Cerebellar cortex (tissue), 1 donor: ENCODE data around the gene GCLM.

ENCODE experiments used
- DNase-seq: peaks from one replicate; pipeline ENCODE4 v3.0.0-alpha.2; 2015; ENCODE audit warnings: low spot score

The GCLM gene

DNA sequence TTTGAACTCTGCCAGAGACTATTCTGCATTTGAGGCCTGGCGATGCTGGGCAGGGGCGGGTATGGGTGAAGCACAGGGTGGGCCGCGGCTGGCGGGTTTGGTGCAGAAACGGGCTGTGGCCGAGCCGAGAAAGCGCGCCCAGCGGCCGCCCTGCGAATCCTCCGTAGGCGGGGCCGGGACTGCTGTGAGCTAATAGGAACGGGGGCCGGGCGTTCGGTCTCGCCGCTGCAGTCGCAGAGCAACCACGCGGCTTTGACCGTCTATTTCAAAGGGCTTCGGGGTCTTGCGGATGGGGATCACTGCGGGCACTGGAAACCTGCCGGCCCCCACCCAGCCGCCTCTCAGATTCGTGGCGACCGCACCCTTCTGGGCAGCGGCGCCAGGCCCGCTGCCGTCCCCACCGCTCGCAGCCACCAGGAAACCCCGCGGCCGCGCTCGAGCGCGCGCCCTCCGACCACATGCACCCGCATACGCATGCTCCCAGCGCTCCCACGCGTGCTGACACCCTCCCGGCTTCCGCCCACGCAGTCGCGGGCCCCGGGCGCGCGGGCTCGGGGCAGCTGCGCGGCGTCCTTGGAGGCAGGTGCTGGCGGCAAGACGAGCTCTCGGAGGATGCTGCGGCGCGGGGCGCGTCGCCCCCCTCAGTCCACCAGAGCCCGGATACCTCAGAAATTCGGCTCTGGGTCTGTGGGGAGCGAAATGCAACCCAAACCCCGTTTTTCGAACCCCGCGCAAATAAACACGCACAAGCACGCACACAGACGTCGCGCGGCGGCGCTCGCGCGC, 62.8 kb downstream of the GCLM start:
- peak; percentile 83 for DNase-seq

DNA sequence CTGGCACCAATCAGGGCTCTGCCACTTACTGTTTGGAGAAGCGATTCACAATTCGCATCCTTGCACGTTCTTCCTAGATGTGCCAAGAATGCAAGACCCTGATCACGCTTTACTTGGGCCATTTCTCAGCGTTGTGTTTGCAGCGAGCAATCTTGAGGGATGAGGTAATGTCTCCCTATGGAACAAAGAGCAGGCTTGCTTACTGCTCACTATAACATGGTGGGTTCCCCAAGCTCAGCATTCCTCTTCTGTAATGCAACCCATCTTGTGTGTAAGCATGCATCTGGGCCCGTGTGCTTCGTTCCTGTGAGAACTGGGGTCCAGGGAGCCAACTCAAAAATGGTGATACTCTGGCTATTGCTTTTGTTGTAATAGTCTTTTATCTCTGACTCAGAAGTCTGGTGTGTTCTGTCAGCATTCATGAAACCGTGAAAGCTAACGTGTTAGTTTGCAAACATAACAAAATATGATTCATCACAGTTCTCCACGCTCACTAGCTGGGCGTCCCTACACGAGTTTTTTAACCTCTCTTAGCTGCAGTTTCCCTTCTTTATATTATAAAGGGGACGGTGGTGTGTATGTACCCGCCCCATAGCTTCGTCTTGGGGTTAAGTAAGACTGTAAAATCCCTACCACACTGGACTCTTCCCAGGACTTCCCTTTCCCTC, 63.6 kb downstream of the GCLM start:
- no peak for DNase-seq

DNA sequence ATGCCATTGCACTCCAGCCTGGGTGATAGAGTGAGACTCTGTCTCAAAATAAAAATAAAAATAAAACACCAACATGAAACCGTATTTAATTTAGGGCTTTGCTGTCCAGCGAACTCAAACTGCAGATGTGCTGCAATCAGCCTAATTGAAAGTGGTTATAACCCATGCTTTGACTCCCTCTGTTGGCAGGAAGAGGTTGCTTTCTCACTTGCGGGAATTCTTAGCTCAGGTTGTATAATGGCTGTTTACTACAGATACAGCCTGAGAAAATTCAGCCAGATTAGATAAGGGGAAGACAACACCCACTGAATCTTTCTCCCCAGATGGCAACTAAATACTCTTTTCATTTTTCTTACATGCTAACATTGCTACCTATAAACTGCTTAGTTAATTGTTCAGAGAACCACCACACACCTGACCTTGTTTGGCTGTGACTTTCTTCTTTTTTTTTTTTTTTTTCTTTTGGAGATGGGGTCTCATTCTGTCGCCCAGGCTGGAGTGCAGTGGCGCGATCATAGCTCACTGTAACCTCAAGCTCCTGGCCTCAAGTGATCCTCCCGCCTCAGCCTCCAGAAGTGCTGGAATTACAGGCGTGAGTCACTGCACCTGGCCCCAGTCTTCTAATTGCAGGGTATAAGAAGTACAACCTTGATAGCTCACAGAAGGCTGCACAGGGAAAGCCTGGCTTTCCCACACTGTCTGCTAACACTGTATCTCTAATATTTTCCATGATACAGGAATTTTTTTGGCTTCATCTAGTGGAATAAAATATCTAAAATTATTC, 64.8 kb downstream of the GCLM start:
- peak; percentile 77 for DNase-seq

DNA sequence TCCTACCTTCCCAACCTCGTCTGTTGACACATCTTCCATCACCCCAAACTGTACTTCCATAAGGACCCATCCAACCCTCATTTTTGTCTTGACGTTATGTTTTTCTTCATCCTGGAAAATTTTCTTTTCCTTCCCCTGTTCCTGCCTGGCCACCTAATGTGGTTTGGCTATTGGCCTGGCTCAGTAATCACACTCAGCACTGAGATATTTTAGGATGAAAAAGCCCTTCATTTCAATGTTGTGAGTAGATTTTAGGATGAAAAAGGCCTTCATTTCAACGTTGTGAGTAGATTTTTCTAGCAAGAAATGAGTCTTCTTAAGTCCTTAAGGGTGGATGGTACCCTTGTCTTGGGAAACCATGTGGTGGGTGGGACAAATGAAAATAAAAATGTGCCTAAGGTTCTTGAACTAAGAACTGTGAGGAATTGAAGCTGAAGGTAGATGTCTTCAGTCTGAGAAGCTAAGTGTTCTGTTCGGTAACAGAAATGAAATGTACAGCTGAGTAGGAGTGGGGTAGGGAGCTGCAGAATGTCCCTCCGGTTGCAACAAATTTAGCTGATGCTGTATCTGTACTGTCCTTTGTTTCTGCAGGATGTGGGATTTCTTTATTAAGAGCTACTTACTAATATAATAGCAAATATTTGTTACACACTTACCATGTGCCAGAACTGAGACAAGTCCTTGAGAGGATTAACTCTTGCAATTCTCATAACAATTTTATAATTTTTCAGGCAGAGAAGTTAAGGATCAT, 66.3 kb downstream of the GCLM start:
- no peak for DNase-seq

DNA sequence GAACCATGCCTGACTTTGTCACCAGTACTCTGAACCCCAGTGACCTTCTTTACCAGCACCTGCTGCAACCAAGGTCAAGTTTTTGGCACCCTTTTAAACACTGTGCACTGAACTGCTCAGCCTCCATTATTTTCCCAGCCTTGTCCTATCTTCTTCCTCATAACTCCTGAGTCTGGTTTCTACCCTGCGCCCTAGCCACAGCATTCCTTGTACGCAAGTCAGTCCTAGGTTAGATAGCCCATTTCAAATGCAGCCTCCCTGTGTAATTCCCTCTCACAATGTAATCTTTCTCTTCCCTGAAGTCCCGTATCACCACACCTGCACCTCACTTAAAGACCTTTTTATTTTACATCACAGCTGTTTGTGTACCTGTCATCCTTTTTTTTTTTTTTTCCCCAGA, 67.5 kb downstream of the GCLM start:
- no peak for DNase-seq

DNA sequence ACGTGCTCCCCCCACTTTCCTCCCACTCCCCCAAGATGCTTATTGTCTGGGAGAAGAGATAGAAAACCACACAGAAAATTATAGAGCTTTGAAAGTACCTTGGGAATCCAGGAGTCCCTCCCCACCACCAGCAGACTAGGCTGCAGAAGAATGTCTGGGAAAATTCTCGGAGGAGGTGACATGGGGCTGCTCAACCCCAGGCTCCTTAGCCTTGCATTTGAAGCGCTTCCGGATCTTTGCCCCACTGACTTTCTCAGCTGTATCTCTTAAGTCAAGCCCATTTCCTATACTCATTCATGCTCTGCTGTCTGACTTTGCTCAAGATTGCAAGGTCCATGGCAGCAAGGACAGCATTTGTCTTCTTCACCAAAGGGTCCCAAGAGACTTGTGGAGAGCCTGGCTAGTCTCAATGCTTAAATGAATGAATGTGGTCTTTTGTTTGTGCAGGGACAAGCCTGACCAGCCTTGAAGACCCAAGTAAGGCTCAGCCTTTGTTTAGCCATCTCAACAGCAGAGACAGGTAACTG, 68.2 kb downstream of the GCLM start:
- DNase-seq, result no peak

DNA sequence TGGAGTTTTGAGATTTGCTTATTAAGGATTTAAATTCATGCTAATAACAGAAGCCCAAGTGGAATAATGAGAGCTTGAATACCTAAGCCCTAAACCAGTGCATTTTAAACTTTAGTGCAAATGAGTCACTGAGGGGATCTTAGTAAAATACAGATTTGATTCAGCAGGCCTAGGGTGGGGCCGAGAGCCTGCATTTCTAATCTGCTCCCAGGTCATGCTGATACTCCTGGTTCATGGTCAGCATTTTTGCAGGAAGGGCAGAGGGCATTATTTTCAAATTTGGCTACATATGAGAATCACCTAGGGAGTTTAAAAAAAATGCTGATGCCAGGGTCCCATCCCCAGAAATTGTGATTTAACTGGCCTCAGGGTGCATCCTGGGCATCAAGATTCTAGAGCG, 69.5 kb downstream of the GCLM start:
- no peak for DNase-seq

GRCh38 chr1:93839307-93839706, 69.9 kb downstream of the GCLM start:
- no peak for DNase-seq

DNA sequence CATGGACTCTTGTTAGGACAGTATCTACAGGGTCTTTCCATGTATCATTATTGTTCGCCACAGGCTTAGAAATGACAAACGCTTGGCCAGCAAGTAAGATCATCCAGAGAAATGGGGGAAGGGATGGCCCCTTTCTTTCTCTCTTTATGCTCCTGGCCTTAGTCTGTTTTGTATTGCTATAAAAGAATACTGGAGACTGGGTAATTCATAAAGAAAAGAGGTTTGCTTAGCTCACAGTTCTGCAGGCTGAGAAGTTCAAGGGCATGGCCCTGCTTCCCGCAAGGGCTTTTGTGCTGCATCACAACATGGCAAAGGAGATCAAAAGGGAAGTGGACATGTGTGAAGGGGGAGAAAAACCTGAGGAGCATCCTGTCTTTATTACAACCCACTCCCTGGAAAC, 71.3 kb downstream of the GCLM start:
- no peak for DNase-seq
